ENCODE data around the gene CROCC2.
"Not testable (repeated sequence)": the region's sequence is repeated elsewhere in the genome, so short reads cannot be mapped to it uniquely, and the experiment has no call there.

The CROCC2 gene

DNA sequence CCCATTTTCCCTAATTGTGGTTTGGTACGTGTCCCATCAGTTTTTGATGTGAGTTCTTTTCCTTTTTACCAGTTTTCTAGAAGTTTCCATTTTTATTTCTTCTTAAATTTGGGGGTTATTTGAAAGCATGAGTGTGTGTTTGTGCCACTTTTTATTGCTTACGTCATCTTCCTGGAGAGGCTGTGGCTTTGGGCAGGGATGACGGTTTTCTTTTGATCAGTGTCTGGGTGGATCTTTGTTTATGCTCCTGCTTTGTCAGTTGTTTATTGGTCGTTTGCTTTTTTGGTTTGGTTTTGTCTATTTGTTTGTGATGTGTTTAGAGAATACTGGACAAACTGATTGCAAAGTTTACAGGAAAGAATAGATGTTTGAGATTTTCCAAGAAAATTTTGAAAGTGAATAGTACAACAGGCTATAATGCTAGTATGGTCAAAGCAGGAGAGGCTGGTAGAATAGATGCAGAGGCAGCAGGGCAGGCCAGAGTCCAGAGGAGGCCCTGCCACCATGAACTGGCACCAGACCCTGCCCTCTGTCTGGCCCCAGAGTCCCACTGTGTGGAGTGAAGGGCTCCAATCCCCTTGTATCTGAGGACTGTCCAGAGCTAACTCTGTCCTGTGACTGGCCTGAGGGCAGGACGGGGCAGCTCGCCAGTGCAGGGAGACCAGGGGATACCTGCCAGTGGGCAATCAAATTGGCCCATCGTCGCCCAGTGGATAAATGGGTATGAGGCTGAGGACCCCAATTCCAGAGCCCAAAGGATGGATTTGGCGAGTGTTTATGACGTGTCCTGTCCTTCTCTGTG is 68.8 kb downstream of the CROCC2 start:
- no peak overlapping the region for H3K4me3 ChIP-seq (replicated peaks in 1 of 2; ENCODE audit: low read depth in 2 of 2, low read length in 2 of 2)
- no peak for DNase-seq (ENCODE audit: low read depth in 2 of 2)
- TF ChIP-seq CTCF (IDR thresholded peaks at IDR 0.05; ENCODE audit: low read depth, low read length): no peak

- H3K4me3 ChIP-seq (replicated peaks in 1 of 2; ENCODE audit: low read depth in 2 of 2, low read length in 2 of 2); DNase-seq (ENCODE audit: low read depth in 2 of 2): not testable (repeated sequence)
These were observed 69.8 kb downstream of the CROCC2 start for GRCh38 chr2:240975903-240976302.

DNA sequence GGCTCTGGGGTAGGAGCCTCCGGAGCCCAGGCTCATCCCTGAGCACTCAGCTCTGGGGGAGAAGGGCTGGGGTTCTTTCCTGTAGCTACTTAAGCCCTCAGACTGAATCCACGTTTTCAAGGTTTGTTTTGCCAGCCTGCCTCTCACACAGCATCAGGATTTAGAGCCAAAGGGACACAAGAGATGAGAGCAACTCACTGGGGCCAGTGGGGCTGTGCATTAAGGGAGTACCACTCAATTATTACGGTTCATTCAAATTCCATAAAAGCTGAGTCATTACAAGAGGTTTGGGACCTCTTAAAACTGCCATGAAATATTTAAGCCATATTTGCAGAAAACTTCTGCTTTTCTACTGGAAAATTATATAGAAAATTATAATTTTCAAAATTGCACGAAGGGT is 75.1 kb downstream of the CROCC2 start:
- TF ChIP-seq CTCF (IDR thresholded peaks at IDR 0.05; ENCODE audit: low read depth, low read length): no peak
- H3K4me3 ChIP-seq (replicated peaks in 1 of 2; ENCODE audit: low read depth in 2 of 2, low read length in 2 of 2): no peak overlapping the region
- DNase-seq (ENCODE audit: low read depth in 2 of 2): peak; percentile 29 to 52

- DNase-seq (ENCODE audit: low read depth in 2 of 2): no peak
- no peak overlapping the region for H3K4me3 ChIP-seq (replicated peaks in 1 of 2; ENCODE audit: low read depth in 2 of 2, low read length in 2 of 2)
- TF ChIP-seq CTCF (IDR thresholded peaks at IDR 0.05; ENCODE audit: low read depth, low read length): no peak
These were observed 76.0 kb downstream of the CROCC2 start for GRCh38 chr2:240981871-240982800.

DNA sequence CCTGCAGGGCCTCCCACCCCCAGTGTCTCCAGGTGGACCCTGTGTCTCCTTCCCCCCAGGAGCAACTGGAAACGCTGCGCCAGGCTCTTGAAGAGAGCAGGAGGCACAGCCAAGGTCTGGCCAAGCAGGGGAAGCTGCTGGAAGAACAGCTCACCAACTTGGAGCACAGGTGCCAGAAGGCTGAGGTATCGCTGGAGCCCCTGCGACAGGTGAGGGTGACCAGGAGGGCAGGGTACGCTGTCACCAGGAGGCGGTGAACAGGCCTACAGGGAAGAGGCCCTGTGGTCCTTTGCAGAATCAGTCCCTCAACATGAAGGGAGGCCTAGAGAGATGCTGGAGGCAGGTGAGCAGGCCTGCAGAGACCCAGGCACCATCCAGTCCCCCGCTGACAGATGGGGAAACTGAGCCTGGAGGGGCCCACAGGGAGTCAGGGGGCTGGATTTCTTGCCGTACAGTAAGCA is 76.7 kb downstream of the CROCC2 start:
- no peak for DNase-seq (ENCODE audit: low read depth in 2 of 2)
- H3K4me3 ChIP-seq (replicated peaks in 1 of 2; ENCODE audit: low read depth in 2 of 2, low read length in 2 of 2): no peak overlapping the region
- no peak for TF ChIP-seq CTCF (IDR thresholded peaks at IDR 0.05; ENCODE audit: low read depth, low read length)

GRCh38 chr2:240983361-240983995 is 77.3 kb downstream of the CROCC2 start:
- peak; percentile 51 to 57 for DNase-seq (ENCODE audit: low read depth in 2 of 2)
- peak; percentile 40 for TF ChIP-seq CTCF (IDR thresholded peaks at IDR 0.05; ENCODE audit: low read depth, low read length)
- H3K4me3 ChIP-seq (replicated peaks in 1 of 2; ENCODE audit: low read depth in 2 of 2, low read length in 2 of 2): no peak overlapping the region

Data from cardiac fibroblast (primary cell).